Stimulated activated memory B cell treated with anti-CD40 and anti-IgM and Interleukin-4, amounts not matched to agents 10 μg/mL and 1 μg/mL and 100 μg/mL, for 72 hours (primary cell): ENCODE data around the gene OPALIN.

Source experiments
- ATAC-seq: fragments of 150-1000 bp; cut with Tn5 transposase; 2 replicates; pipeline ENCODE4 v1.10.0; 2021
- H3K27ac Mint-ChIP-seq: one replicate; pipeline ENCODE4 v1.8.0; 2022; ENCODE audit warnings: mild to moderate bottlenecking, mixed read lengths
- H3K27me3 Mint-ChIP-seq: one replicate; pipeline ENCODE4 v1.8.0; 2022; ENCODE audit warnings: mixed read lengths
- H3K36me3 Mint-ChIP-seq: one replicate; pipeline ENCODE4 v1.8.0; 2022; ENCODE audit warnings: mixed read lengths
- H3K4me1 Mint-ChIP-seq: one replicate; pipeline ENCODE4 v1.8.0; 2022; ENCODE audit warnings: mixed read lengths
- H3K4me3 Mint-ChIP-seq: one replicate; pipeline ENCODE4 v1.8.0; 2022; ENCODE audit warnings: mild to moderate bottlenecking, moderate library complexity, mixed read lengths
- H3K9me3 Mint-ChIP-seq: one replicate; pipeline ENCODE4 v1.8.0; 2022; ENCODE audit warnings: mixed read lengths

Gene OPALIN

GRCh38 chr10:96360331-96360730 is 1.5 kb upstream of the OPALIN start:
- Mint-ChIP-seq H3K36me3 (no peaks in the 10 kb centered on the region), H3K4me3 (no peak overlapping the region), H3K9me3 (no peaks in the 10 kb centered on the region), H3K27ac (no peak overlapping the region), H3K27me3 (peaks cover 32% of the 10 kb centered on the region), H3K4me1 (no peaks in the 10 kb centered on the region)
- ATAC-seq, result no peak

GRCh38 chr10:96359616-96360015 is 814 bp upstream of the OPALIN start:
- ATAC-seq, result no peak
- Mint-ChIP-seq H3K27me3 (peaks cover 36% of the 10 kb centered on the region), H3K4me3 (no peak overlapping the region), H3K9me3 (no peaks in the 10 kb centered on the region), H3K36me3 (no peaks in the 10 kb centered on the region), H3K27ac (no peak overlapping the region), H3K4me1 (no peaks in the 10 kb centered on the region)

- Mint-ChIP-seq H3K27me3 (peaks cover 49% of the 10 kb centered on the region), H3K36me3 (no peaks in the 10 kb centered on the region), H3K9me3 (no peaks in the 10 kb centered on the region), H3K4me1 (no peaks in the 10 kb centered on the region), H3K4me3 (no peak overlapping the region), H3K27ac (no peak overlapping the region)
- no peak for ATAC-seq
Observed at GRCh38 chr10:96357038-96357620, 1.7 kb downstream of the OPALIN start.

GRCh38 chr10:96352582-96352981 is 6.2 kb downstream of the OPALIN start:
- H3K4me1 Mint-ChIP-seq, result no peaks in the 10 kb centered on the region
- H3K4me3 Mint-ChIP-seq, result no peak overlapping the region
- no peak for ATAC-seq
- H3K27me3 Mint-ChIP-seq, result peaks cover 35% of the 10 kb centered on the region
- no peaks in the 10 kb centered on the region for H3K36me3 Mint-ChIP-seq
- no peaks in the 10 kb centered on the region for H3K9me3 Mint-ChIP-seq
- no peak overlapping the region for H3K27ac Mint-ChIP-seq

GRCh38 chr10:96352027-96352426 is 6.8 kb downstream of the OPALIN start:
- no peaks in the 10 kb centered on the region for H3K4me1 Mint-ChIP-seq
- peaks cover 35% of the 10 kb centered on the region for H3K27me3 Mint-ChIP-seq
- H3K36me3 Mint-ChIP-seq, result no peaks in the 10 kb centered on the region
- ATAC-seq, result no peak
- H3K9me3 Mint-ChIP-seq, result no peaks in the 10 kb centered on the region
- no peak overlapping the region for H3K4me3 Mint-ChIP-seq
- H3K27ac Mint-ChIP-seq, result no peak overlapping the region

- ATAC-seq, result no peak
- H3K4me1 Mint-ChIP-seq, result peaks cover 12% of the 10 kb centered on the region
- H3K4me3 Mint-ChIP-seq, result no peak overlapping the region
- peaks cover 5% of the 10 kb centered on the region for H3K36me3 Mint-ChIP-seq
- peaks cover 5% of the 10 kb centered on the region for H3K9me3 Mint-ChIP-seq
- H3K27ac Mint-ChIP-seq, result no peak overlapping the region
- no peaks in the 10 kb centered on the region for H3K27me3 Mint-ChIP-seq
Observed at GRCh38 chr10:96346295-96346694, 12.5 kb downstream of the OPALIN start.

- ATAC-seq, result no peak
- H3K27ac Mint-ChIP-seq, result no peak overlapping the region
- peaks cover 5% of the 10 kb centered on the region for H3K9me3 Mint-ChIP-seq
- H3K36me3 Mint-ChIP-seq, result peaks cover 5% of the 10 kb centered on the region
- H3K4me1 Mint-ChIP-seq, result peaks cover 12% of the 10 kb centered on the region
- no peak overlapping the region for H3K4me3 Mint-ChIP-seq
- H3K27me3 Mint-ChIP-seq, result no peaks in the 10 kb centered on the region
Observed at GRCh38 chr10:96345222-96345621, 13.6 kb downstream of the OPALIN start.

- Mint-ChIP-seq H3K4me3 (no peak overlapping the region), H3K36me3 (peaks cover 5% of the 10 kb centered on the region), H3K4me1 (peaks cover 12% of the 10 kb centered on the region), H3K9me3 (peaks cover 5% of the 10 kb centered on the region), H3K27me3 (no peaks in the 10 kb centered on the region), H3K27ac (no peak overlapping the region)
- ATAC-seq, result no peak
Observed at GRCh38 chr10:96344178-96344577, 14.6 kb downstream of the OPALIN start.

- ATAC-seq, result no peak
- Mint-ChIP-seq H3K9me3 (peaks cover 5% of the 10 kb centered on the region), H3K4me1 (peaks cover 12% of the 10 kb centered on the region), H3K27ac (no peak overlapping the region), H3K27me3 (no peaks in the 10 kb centered on the region), H3K4me3 (no peak overlapping the region), H3K36me3 (peaks cover 5% of the 10 kb centered on the region)
Observed at GRCh38 chr10:96342402-96342801, 16.4 kb downstream of the OPALIN start.

- ATAC-seq, result peak; percentile 60
- H3K4me3 Mint-ChIP-seq, result no peak overlapping the region
Observed at GRCh38 chr10:96341219-96342182, 17.3 kb downstream of the OPALIN start.

GRCh38 chr10:96339956-96340904 is 18.6 kb downstream of the OPALIN start:
- H3K27ac Mint-ChIP-seq, result no peak overlapping the region
- H3K9me3 Mint-ChIP-seq, result no peaks in the 10 kb centered on the region
- H3K4me3 Mint-ChIP-seq, result no peak overlapping the region
- ATAC-seq, result peak; percentile 82
- no peaks in the 10 kb centered on the region for H3K27me3 Mint-ChIP-seq
- peaks cover 12% of the 10 kb centered on the region for H3K4me1 Mint-ChIP-seq
- no peaks in the 10 kb centered on the region for H3K36me3 Mint-ChIP-seq

More at GRCh38 chr10:96341219-96342182, 17.3 kb downstream of the OPALIN start:
- Mint-ChIP-seq H3K4me1 (peaks cover 12% of the 10 kb centered on the region), H3K36me3 (peaks cover 5% of the 10 kb centered on the region), H3K27ac (no peak overlapping the region), H3K9me3 (peaks cover 5% of the 10 kb centered on the region), H3K27me3 (no peaks in the 10 kb centered on the region)

- Mint-ChIP-seq H3K9me3 (no peaks in the 10 kb centered on the region), H3K27ac (no peak overlapping the region), H3K4me3 (no peak overlapping the region)
Observed at GRCh38 chr10:96339383-96339782, 19.4 kb downstream of the OPALIN start.

GRCh38 chr10:96338279-96338925 is 20.4 kb downstream of the OPALIN start:
- H3K27ac Mint-ChIP-seq, result no peak overlapping the region
- no peaks in the 10 kb centered on the region for H3K27me3 Mint-ChIP-seq
- H3K36me3 Mint-ChIP-seq, result no peaks in the 10 kb centered on the region
- H3K4me1 Mint-ChIP-seq, result no peaks in the 10 kb centered on the region
- no peak for ATAC-seq
- H3K4me3 Mint-ChIP-seq, result no peak overlapping the region
- no peaks in the 10 kb centered on the region for H3K9me3 Mint-ChIP-seq

More at GRCh38 chr10:96339383-96339782, 19.4 kb downstream of the OPALIN start:
- peaks cover 9% of the 10 kb centered on the region for H3K4me1 Mint-ChIP-seq
- H3K27me3 Mint-ChIP-seq, result no peaks in the 10 kb centered on the region
- ATAC-seq, result no peak
- no peaks in the 10 kb centered on the region for H3K36me3 Mint-ChIP-seq

GRCh38 chr10:96337106-96337505 is 21.7 kb downstream of the OPALIN start:
- Mint-ChIP-seq H3K36me3 (no peaks in the 10 kb centered on the region), H3K27ac (no peak overlapping the region), H3K9me3 (no peaks in the 10 kb centered on the region), H3K4me3 (no peak overlapping the region), H3K4me1 (peaks cover 5% of the 10 kb centered on the region), H3K27me3 (peaks cover 10% of the 10 kb centered on the region)
- no peak for ATAC-seq
